SH-SY5Y (cell line): ENCODE data around the gene PIK3CA.

ENCODE experiments used
- GATA2 ChIP-seq: IDR thresholded peaks from 2 replicates; pipeline ENCODE4 v1.6.1; 2011; ENCODE audit warnings: mild to moderate bottlenecking, low read depth, low read length
- GATA3 ChIP-seq: IDR thresholded peaks from 2 replicates; pipeline ENCODE4 v1.6.1; 2011; ENCODE audit warnings: low read depth, mild to moderate bottlenecking, low read length, moderate library complexity

GRCh38 chr3:179136195-179136594 is 12.0 kb upstream of the PIK3CA start:
- no peak for TF ChIP-seq GATA3
- no peak for TF ChIP-seq GATA2
